ENCODE measurements around the gene PCDHGA12.

PCDHGA12 gene

GRCh38 chr5:141478321-141478945, 48.1 kb downstream of the PCDHGA12 start:
- H3K27ac ChIP-seq = no peak overlapping the region
- TF ChIP-seq ZFX (IDR thresholded peaks at IDR 0.05; ENCODE audit: borderline replicate concordance) (no peak), CTCF (IDR thresholded peaks at IDR 0.05) (no peak)

GRCh38 chr5:141479776-141480175, 49.5 kb downstream of the PCDHGA12 start:
- TF ChIP-seq CTCF (IDR thresholded peaks at IDR 0.05) (no peak), ZFX (IDR thresholded peaks at IDR 0.05; ENCODE audit: borderline replicate concordance) (no peak)
- no peak overlapping the region for H3K27ac ChIP-seq
